ENCODE data around the gene APOBEC4.

Gene APOBEC4

GRCh38 chr1:183600136-183600535 lies 53.0 kb downstream of the APOBEC4 start:
- DNase-seq, result no peak

DNA sequence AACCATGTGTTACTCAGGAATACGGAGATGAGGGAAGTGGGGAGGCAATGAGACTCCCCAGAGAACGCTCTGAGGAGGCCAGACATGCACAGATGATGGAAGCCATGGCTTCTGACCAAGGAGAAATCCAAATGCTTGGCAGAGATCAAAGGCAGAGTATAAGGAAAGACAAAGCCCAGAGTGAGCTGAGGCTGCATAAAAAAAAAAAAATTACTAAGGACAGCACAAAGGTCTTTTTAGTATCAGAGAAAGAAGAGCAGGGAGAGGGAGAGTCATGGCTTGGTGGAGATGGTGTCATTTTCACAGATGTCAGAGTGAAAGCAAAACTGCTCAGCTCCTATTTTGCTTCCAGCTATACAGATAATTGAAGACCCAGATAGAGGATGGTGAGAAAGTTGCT lies 54.7 kb downstream of the APOBEC4 start:
- DNase-seq, result no peak

- DNase-seq, result no peak
These were observed 55.3 kb downstream of the APOBEC4 start for GRCh38 chr1:183597656-183598347.

DNA sequence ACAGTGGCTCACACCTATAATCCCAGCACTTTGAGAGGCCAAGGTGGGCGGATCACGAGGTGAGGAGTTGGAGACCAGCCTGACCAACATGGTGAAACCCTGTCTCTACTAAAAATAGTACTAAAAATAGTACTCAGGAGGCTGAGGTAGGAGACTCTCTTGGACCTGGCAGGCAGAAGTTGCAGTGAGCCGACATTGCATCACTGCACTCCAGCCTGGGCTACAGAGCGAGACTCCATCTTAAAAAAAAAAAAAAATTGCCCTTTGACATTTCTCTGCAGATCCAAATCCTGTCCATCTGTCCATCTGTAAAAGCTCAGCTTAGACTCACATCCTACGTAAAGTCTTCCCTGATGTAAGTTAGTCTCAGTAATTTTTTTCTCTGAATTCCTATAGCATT lies 56.6 kb downstream of the APOBEC4 start:
- DNase-seq, result no peak
